Measurements from ENCODE around the gene TXNDC5. TPM values are rescaled to one million over a fixed set of nuclear protein-coding genes. Genes with fewer than 3 reads are reported as not detected.

Gene TXNDC5
- total RNA-seq (100 to 1,000 TPM in 3 of 6 donors, 10 to 100 TPM in 3; 63.4 to 115 (median 100.0) TPM), polyA plus RNA-seq (10 to 100 TPM; 40.0 to 49.0 TPM)

DNA sequence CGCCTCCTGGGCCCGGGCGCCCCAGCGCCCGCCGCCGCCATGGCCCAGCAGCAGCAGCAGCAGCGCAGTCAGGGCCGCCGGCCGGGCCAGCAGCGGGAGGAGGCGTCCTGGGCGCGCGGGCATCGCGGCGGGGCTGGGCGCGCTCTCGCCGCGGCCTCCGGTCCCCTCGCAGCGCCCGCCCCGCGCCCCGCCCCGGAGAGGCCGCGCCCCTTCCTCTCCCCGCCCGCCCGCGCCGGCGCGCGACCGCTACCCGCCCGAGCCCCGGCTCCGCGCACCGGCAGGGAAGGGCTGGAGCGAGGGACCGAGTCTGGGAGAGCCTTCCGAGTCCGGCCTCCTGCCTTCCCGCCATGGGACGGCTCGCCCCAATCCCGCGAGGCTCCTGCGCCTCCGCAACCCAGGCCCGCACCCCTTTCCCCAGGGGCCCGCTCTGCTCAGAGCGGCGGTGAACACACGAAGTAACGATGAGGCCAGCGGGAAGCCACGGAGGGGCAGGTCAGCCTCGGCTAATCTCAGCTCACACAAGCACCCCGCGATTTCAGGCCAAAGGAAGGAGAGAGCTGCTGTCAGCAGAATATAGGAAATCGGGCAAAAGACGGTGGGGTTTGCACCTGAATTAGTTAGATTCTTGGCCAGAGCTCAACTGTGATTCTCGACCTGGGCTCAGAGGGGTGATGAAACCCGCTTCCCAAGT lies at the start of gene TXNDC5:
Gene TXNDC5, minus strand, starts transcription at position 135 of the 691 bp plus-strand sequence. Its CDS starts 12 bp downstream, at position 123.
- Histone ChIP-seq H3K27ac (peak within 1 kb of the TSS; percentile 58 to 83 (median 67)), H3K4me1 (peaks cover 5 to 25% (median 6%) of the 10 kb centered on the region in 3 donors), H3K4me3 (peak within 1 kb of the TSS; percentile 46 to 78 (median 70)), H3K36me3 (no peaks in the 10 kb centered on the region), H3K9me3 (no peaks in the 10 kb centered on the region), H3K27me3 (no peaks in the 10 kb centered on the region)
- intact Hi-C loops (cut with DNase I), result no loop called here
- FAIRE-seq (no peak), ATAC-seq (peak; percentile 89 to 91 (median 90)), DNase-seq (peak; percentile 79 to 96 (median 86))
- 2% methylated on average over 58 to 75 of the region's 75 CpGs for WGBS, 2 donors
- TF ChIP-seq, protein P1, sequence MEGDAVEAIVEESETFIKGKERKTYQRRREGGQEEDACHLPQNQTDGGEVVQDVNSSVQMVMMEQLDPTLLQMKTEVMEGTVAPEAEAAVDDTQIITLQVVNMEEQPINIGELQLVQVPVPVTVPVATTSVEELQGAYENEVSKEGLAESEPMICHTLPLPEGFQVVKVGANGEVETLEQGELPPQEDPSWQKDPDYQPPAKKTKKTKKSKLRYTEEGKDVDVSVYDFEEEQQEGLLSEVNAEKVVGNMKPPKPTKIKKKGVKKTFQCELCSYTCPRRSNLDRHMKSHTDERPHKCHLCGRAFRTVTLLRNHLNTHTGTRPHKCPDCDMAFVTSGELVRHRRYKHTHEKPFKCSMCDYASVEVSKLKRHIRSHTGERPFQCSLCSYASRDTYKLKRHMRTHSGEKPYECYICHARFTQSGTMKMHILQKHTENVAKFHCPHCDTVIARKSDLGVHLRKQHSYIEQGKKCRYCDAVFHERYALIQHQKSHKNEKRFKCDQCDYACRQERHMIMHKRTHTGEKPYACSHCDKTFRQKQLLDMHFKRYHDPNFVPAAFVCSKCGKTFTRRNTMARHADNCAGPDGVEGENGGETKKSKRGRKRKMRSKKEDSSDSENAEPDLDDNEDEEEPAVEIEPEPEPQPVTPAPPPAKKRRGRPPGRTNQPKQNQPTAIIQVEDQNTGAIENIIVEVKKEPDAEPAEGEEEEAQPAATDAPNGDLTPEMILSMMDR (IDR thresholded peaks at IDR 0.05), result no peak

DNA sequence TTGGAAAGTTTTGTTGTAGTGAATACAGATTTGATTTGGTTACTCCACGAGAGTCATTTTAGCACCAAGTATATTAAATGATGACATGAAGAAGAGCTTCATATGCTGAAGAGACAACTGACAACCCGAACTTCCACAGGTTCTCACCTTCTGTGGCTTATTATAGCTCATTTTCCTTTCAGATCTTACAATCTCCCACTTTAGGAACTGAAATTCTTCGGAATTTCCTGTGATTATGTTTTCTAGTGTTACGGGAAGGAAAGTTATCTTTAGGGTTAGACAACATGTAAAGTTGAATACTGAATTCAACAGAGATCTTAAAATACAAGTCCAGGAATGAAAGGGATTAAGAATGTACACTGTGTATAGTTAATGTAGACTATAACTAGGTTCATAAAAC lies 49.6 kb upstream of the TXNDC5 start:
- H3K27ac ChIP-seq, result no peak overlapping the region
- no peaks in the 10 kb centered on the region for H3K27me3 ChIP-seq
- H3K36me3 ChIP-seq, result no peaks in the 10 kb centered on the region
- intact Hi-C loops (cut with DNase I), result no loop called here
- TF ChIP-seq, protein P1 (IDR thresholded peaks at IDR 0.05), result no peak
- H3K9me3 ChIP-seq, result no peaks in the 10 kb centered on the region
- H3K4me3 ChIP-seq, result no peak overlapping the region
- ATAC-seq (no peak), FAIRE-seq (no peak), DNase-seq (no peak)
- 49 to 62% methylated on average over 4 of the region's 4 CpGs for WGBS, 2 donors
- no peaks in the 10 kb centered on the region for H3K4me1 ChIP-seq

DNA sequence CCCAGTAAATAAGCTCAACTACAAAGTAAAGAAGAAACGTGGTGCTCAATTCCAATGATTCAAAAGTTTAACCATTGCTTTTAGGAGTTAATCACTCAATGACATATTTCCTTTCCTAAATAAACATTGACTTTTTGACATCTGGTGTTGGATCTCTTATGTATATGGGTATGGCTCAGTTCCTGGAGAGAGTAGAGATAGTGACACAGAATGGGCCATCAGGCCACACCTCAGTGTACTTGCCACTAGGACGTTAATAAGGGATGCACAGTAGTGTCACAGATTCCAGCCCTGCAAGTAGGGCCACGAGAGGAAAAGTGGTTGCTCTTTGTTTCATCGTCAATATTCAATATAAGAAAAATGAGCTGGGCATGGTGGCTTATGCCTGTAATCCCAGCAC lies 48.9 kb upstream of the TXNDC5 start:
- FAIRE-seq (no peak), ATAC-seq (no peak), DNase-seq (no peak)
- H3K4me3 ChIP-seq, result no peak overlapping the region
- no peaks in the 10 kb centered on the region for H3K27me3 ChIP-seq
- no peaks in the 10 kb centered on the region for H3K4me1 ChIP-seq
- H3K27ac ChIP-seq, result no peak overlapping the region
- WGBS, 2 donors, result 47 to 63% methylated on average over 4 of the region's 4 CpGs
- TF ChIP-seq, protein P1 (IDR thresholded peaks at IDR 0.05), result no peak
- no peaks in the 10 kb centered on the region for H3K36me3 ChIP-seq
- intact Hi-C loops (cut with DNase I), result no loop called here
- H3K9me3 ChIP-seq, result no peaks in the 10 kb centered on the region

DNA sequence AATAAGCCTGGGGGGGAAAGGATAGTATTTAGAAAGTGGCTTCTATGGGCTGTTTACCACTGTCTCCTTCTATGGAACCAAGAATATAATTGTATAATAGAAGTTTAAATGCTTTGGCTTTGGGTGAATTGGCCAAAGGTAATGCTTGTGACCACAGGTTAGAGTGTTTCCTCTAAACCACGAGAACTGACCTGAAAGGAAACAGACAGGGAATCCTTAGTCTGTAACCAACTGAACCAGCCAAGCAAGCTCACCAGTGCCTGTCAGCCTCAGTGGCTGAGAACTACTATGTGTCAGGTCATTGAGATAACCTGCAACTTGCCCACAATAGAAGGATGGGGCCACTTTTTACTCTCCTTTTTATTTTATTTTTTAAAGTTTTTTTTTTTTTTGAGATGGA lies 47.9 kb upstream of the TXNDC5 start:
- no peak for ATAC-seq
- no peak overlapping the region for H3K27ac ChIP-seq
- no peak overlapping the region for H3K4me3 ChIP-seq
- TF ChIP-seq, protein P1 (IDR thresholded peaks at IDR 0.05), result no peak
- no peaks in the 10 kb centered on the region for H3K4me1 ChIP-seq
- no peaks in the 10 kb centered on the region for H3K9me3 ChIP-seq
- intact Hi-C loops (cut with DNase I), result no loop called here
- no peak for DNase-seq
- 49 to 71% methylated on average over 1 of the region's 1 CpG for WGBS, 2 donors
- FAIRE-seq, result no peak
- no peaks in the 10 kb centered on the region for H3K27me3 ChIP-seq
- H3K36me3 ChIP-seq, result no peaks in the 10 kb centered on the region

DNA sequence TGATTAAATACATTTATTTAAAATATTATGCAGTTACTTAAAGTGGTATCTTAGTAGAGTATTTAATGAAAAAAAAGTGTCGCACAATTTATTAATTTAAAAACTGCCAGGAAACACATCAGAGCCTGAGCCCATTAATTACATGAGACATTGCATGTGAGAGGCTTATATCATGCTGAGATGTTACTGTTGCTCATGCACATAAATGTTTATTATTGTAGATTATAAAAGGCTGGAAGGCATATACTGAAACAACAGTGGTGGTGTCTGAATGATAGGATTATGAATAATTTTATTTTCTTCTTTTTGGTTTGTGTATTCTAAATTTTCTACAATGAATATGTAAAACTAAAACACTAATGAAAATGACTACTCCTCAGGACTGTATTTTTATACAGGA lies 45.7 kb upstream of the TXNDC5 start:
- Histone ChIP-seq H3K4me1 (no peaks in the 10 kb centered on the region), H3K36me3 (no peaks in the 10 kb centered on the region), H3K27me3 (no peaks in the 10 kb centered on the region), H3K4me3 (no peak overlapping the region), H3K9me3 (no peaks in the 10 kb centered on the region), H3K27ac (no peak overlapping the region)
- FAIRE-seq (no peak), ATAC-seq (no peak), DNase-seq (no peak)
- WGBS, 2 donors, result 89 to 100% methylated on average over 1 of the region's 1 CpG
- TF ChIP-seq, protein P1 (IDR thresholded peaks at IDR 0.05), result no peak
- intact Hi-C loops (cut with DNase I), result no loop called here

Measured in pancreas (tissue), 10 donors.